VCaP (cell line): ENCODE results near the gene TMEM225.

Experiments
- H3K27ac ChIP-seq: fragments of 450-650 bp; 2 replicates; pipeline ENCODE4 v1.5.1; 2017
- CTCF ChIP-seq: fragments of 450-650 bp; conservative IDR thresholded peaks from 2 replicates; pipeline ENCODE4 v1.5.1; 2017; ENCODE audit warnings: mild to moderate bottlenecking, moderate library complexity

TMEM225 gene, protein sequence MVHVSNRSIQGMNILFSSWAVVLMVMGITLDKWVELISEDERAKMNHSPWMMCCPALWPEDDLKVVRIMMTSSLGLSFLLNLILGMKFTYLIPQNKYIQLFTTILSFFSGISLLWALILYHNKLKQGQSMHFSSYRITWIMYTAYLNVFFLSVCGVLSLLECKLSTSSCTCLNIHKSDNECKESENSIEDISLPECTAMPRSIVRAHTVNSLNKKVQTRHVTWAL

DNA sequence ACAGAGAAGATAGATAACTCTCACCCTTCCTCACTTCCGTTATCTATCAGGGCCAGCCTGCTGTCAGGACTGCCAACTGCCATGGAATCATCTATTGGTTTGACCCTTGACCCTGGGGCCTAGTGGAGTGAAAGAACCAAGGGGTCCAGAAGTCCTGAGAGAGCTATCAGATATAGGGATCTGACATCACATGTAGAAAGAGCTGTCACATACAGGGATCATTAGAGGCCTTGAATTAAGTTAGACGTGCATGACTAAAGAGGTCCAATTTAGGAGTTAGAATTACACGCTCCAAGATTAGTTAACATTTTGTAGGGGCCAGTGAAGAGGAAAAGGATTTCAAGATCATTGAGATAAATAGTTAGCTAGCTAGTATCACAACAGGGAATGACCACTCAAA is at the start of gene TMEM225:
TMEM225 (minus strand) TSS at position 101 of the 400 bp plus-strand sequence. CDS start 245 bp downstream, outside the sequence.
- no peak for TF ChIP-seq CTCF
- H3K27ac ChIP-seq = no peak within 1 kb of the TSS

- TF ChIP-seq CTCF = no peak
- H3K27ac ChIP-seq = no peak overlapping the region
Observed at GRCh38 chr11:123924027-123924426, 38.6 kb upstream of the TMEM225 start.

DNA sequence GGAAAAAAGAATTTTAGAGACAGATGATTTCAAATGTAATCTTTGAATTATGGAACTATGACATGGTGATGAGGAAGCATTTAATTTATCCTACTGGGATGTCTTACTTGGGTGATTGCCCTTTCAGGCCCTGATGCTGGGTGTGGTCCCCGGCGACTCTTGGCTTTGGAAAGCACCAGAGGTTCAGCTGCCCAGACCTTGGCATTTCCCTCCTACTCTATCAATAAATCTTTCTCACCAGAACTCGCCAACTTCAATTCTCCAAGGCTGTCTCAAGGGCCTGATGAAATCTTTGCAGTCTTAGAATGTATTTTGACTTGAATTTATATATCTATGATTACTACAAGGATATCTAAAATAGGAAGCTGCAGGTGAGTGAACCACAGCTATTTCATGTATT is 35.5 kb upstream of the TMEM225 start:
- no peak overlapping the region for H3K27ac ChIP-seq
- no peak for TF ChIP-seq CTCF

DNA sequence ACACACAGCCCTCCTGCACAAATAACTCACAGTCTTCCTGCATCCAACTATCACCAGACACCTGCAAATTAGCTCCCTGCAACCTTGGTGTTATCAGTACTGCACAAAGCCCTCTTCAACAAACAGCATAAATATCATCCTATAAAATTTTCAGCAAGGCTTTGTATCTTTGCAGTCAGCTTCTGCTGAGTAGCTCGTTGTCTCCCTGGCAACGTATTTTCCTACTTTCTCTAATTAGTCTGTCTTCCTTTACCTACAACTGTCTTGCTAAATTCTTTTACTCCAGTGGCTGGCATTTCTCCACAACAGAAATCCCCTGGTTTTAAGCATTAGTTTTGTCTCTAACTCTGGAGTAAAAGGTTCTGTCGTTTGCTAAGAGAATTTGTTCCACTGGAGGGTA is 20.4 kb upstream of the TMEM225 start:
- H3K27ac ChIP-seq = no peak overlapping the region
- no peak for TF ChIP-seq CTCF

GRCh38 chr11:123904932-123905331 is 19.5 kb upstream of the TMEM225 start:
- no peak for TF ChIP-seq CTCF
- H3K27ac ChIP-seq = no peak overlapping the region

- no peak overlapping the region for H3K27ac ChIP-seq
- no peak for TF ChIP-seq CTCF
Observed at GRCh38 chr11:123903932-123904331, 18.5 kb upstream of the TMEM225 start.

- H3K27ac ChIP-seq = no peak within 1 kb of the TSS
- no peak for TF ChIP-seq CTCF
Observed at GRCh38 chr11:123901867-123902266, 16.4 kb upstream of the TMEM225 start, which contains the start of gene OR8D4. TSS of gene OR8D4 (plus strand) at chr11:123902167. CDS start at chr11:123906432, 4,265 bp downstream.
